GM12892 (cell line): ENCODE data around the gene ZFP64.

ENCODE experiments used
- POLR2A ChIP-seq: IDR thresholded peaks from 2 replicates; pipeline ENCODE4 v1.6.1; 2011; ENCODE audit warnings: low read depth, low read length, control low read depth
- POLR2AphosphoS5 ChIP-seq: IDR thresholded peaks from 2 replicates; pipeline ENCODE4 v1.6.1; 2011; ENCODE audit warnings: low read depth, low read length, control low read depth
- TAF1 ChIP-seq: IDR thresholded peaks from 2 replicates; pipeline ENCODE4 v1.6.1; 2011; ENCODE audit warnings: low read depth, mild to moderate bottlenecking, control low read depth, low read length, borderline replicate concordance

DNA sequence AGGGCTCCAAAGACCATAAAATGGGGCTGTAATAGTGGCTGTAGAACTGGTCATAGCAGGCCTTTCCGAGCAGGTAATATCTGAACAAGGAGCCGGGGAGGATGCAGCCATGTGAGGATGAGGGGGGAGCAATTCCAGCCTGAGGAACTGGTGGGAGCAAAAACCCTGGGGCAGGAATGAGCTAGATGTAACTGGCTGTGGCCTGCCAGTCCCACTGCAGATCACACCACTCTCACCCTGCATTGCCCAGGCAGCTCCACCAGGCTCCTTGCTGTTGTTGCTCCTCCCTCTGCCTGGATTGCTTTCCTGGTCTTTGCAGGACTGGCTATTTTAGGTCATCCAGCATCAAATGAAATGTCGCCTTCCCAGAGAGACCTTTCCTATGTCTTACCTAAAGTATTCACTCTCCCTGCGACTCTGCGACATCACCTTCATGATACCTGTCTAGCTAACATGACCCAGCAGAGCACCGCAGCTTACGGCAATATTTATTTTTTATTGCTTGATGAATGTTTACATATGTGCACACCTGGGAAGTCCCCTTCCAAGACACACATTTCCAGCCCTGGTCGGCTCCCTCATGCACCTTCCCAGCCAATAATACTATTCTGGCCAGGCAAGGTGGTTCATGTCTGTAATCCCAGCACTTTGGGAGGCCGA, 2.4 kb upstream of the ZFP64 start:
- TF ChIP-seq POLR2A (no peak), POLR2AphosphoS5 (no peak), TAF1 (no peak)
